PFSK-1 (cell line): ENCODE results near the gene CUBN.

ENCODE experiments used
- FOXP2 ChIP-seq: optimal IDR thresholded peaks from 2 replicates; pipeline ENCODE3; 2011; ENCODE audit warnings: borderline replicate concordance, control low read depth, inconsistent platforms; ENCODE audit not compliant: insufficient read depth; ENCODE audit errors: extremely low read length, extremely low read depth
- POLR2AphosphoS5 ChIP-seq: IDR thresholded peaks from 2 replicates; pipeline ENCODE4 v1.6.1; 2012; ENCODE audit warnings: low read depth, mild to moderate bottlenecking, control low read depth, low read length, moderate library complexity
- SIN3A ChIP-seq: IDR thresholded peaks from 2 replicates; pipeline ENCODE4 v1.6.1; 2012; ENCODE audit warnings: mild to moderate bottlenecking, low read length, moderate library complexity, borderline replicate concordance; ENCODE audit not compliant: insufficient read depth
- TAF1 ChIP-seq: IDR thresholded peaks from 2 replicates; pipeline ENCODE4 v1.6.1; 2012; ENCODE audit warnings: low read length, control low read depth, borderline replicate concordance; ENCODE audit not compliant: insufficient read depth
- TF ChIP-seq, protein P1 (sequence below), 2 experiments: IDR thresholded peaks; 2 replicates each; pipeline versions ENCODE4 v1.6.1 to v1.8.0; 2011 to 2012; ENCODE audit warnings: low read depth in 2 of 2, low read length in 2 of 2, control low read depth in 1 of 2, inconsistent platforms in 1 of 2, mild to moderate bottlenecking in 1 of 2, moderate library complexity in 1 of 2; ENCODE audit not compliant: insufficient read depth in 1 of 2

The CUBN gene

DNA sequence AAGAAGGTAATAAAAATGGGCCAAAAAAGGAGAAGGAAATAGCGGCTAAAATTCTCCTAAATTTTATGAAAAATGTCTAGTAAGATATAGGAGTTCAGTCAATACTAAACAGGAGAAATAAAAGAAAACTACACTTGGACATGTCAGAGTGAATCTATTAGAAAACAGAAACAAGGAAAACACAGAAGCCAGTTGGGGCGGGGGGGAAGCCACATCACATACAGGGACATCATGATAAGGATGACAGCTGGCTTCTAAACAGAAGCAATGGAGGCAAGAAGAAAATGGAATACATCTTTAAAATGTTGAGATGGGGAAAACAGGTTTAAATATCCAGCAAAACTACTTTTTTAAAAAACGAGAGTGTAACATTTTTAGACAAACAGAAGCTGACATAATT lies 77.8 kb downstream of the CUBN start:
- TF ChIP-seq FOXP2, result no peak
- no peak for TF ChIP-seq POLR2AphosphoS5
- TF ChIP-seq, protein P1, sequence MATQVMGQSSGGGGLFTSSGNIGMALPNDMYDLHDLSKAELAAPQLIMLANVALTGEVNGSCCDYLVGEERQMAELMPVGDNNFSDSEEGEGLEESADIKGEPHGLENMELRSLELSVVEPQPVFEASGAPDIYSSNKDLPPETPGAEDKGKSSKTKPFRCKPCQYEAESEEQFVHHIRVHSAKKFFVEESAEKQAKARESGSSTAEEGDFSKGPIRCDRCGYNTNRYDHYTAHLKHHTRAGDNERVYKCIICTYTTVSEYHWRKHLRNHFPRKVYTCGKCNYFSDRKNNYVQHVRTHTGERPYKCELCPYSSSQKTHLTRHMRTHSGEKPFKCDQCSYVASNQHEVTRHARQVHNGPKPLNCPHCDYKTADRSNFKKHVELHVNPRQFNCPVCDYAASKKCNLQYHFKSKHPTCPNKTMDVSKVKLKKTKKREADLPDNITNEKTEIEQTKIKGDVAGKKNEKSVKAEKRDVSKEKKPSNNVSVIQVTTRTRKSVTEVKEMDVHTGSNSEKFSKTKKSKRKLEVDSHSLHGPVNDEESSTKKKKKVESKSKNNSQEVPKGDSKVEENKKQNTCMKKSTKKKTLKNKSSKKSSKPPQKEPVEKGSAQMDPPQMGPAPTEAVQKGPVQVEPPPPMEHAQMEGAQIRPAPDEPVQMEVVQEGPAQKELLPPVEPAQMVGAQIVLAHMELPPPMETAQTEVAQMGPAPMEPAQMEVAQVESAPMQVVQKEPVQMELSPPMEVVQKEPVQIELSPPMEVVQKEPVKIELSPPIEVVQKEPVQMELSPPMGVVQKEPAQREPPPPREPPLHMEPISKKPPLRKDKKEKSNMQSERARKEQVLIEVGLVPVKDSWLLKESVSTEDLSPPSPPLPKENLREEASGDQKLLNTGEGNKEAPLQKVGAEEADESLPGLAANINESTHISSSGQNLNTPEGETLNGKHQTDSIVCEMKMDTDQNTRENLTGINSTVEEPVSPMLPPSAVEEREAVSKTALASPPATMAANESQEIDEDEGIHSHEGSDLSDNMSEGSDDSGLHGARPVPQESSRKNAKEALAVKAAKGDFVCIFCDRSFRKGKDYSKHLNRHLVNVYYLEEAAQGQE (IDR thresholded peaks at IDR 0.05; ENCODE audit: insufficient read depth in 1 of 2, low read depth in 2 of 2, low read length in 2 of 2), result no peak
- TF ChIP-seq TAF1, result no peak
- TF ChIP-seq SIN3A, result no peak

DNA sequence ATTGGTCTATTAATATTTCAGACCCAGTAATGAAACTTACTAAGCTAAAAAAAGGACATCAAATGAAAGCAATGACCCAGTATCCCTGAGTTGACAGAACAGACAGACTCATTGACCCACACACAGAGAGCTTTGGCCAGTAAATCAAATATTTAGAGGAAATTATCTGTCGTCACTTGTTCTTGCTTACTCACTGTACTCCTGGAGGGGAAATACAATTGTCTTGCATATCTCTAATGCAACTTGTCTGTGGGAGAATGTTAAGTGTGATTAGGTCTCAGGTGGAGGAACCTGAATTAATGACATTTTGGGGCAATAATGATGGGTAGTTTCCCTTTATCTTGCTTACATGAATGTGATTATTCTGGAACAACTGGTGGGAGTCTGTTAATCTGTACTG lies 80.4 kb downstream of the CUBN start:
- no peak for TF ChIP-seq TAF1
- no peak for TF ChIP-seq SIN3A
- no peak for TF ChIP-seq POLR2AphosphoS5
- TF ChIP-seq, protein P1 (IDR thresholded peaks at IDR 0.05; ENCODE audit: insufficient read depth in 1 of 2, low read depth in 2 of 2, low read length in 2 of 2), result no peak
- no peak for TF ChIP-seq FOXP2

DNA sequence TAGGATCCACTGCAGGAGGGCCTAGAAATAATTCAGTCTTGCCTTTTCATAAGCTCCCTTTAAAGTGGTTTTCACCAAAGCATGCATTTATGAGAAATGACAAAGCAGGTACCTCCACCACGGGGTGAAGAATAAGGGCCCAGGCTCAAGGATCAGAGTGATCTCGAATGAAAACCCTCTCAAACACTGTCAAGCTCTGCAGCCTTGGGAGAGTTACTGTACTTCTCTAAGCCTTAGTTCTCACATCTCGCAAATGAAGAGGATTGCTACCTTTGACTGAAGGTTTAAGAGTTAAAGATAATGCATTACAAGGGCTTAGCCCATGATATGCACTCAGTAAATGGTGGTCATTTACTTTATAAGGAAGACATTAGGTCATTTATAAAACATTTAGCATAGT lies 81.7 kb downstream of the CUBN start:
- TF ChIP-seq SIN3A, result no peak
- TF ChIP-seq POLR2AphosphoS5, result no peak
- TF ChIP-seq, protein P1 (IDR thresholded peaks at IDR 0.05; ENCODE audit: insufficient read depth in 1 of 2, low read depth in 2 of 2, low read length in 2 of 2), result no peak

DNA sequence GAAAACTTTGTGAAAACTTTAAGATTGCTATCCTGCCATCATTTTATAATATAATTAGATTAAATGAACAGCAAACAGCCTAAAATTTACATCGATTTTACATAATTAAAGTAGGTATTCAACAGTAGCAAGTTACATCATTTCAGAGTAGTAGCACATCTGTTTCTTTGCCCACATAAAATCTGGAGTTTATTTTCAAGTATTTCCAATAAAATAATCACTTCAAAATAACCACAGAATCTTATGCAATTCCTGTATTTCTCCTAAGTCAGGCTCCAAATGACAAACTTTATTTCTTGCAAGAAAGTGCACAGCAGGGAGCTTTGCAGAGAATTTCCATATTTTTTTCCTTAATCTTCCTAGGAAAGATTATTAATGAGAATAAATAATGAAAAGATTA lies 82.6 kb downstream of the CUBN start:
- TF ChIP-seq FOXP2, result no peak
- TF ChIP-seq POLR2AphosphoS5, result no peak
- no peak for TF ChIP-seq TAF1
- TF ChIP-seq SIN3A, result no peak
- TF ChIP-seq, protein P1 (IDR thresholded peaks at IDR 0.05; ENCODE audit: insufficient read depth in 1 of 2, low read depth in 2 of 2, low read length in 2 of 2), result no peak

DNA sequence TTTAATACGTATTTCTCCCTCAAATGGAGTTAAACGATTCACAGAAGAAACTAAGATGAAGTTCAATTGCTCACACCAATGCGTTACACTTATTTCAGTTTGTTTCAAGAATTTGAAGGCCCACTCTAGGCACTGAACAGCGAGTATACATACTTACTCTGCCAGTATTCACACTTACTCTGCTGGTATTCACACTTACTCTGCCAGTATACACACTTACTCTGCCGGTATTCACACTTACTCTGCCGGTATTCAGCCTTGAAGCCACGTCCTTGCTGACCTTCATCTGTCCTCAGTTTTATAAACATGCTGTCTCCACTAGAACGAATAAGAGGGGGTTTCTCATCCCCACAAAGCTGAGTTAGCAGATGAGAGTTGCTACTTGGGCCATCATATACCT lies 86.0 kb downstream of the CUBN start:
- TF ChIP-seq FOXP2, result no peak
- TF ChIP-seq TAF1, result no peak
- TF ChIP-seq, protein P1 (IDR thresholded peaks at IDR 0.05; ENCODE audit: insufficient read depth in 1 of 2, low read depth in 2 of 2, low read length in 2 of 2), result no peak
- no peak for TF ChIP-seq SIN3A
- TF ChIP-seq POLR2AphosphoS5, result no peak
